HCT116 (cell line): Measurements from ENCODE around the gene KNTC1. TPM values are rescaled to one million over a fixed set of nuclear protein-coding genes. Genes with fewer than 3 reads are reported as not detected.

Experiments
- ATAC-seq: fragments of 200-7000 bp; cut with Tn5 transposase; 2 replicates; pipeline ENCODE4 v1.9.1; 2020; ENCODE audit warnings: mild to moderate bottlenecking, moderate library complexity
- BruUV-seq: library from RNA; stranded (reverse); fragments of 400-500 nt; replicated peaks from 2 replicates; lab custom pipeline; 2021; lab: Mats Ljungman, UMichigan
- CTCF ChIA-PET: fragments of 300-600 bp; sonication (Branson Sonifier 250); formaldehyde crosslinking; loops from one replicate; lab custom pipeline; 2021; ENCODE audit warnings: antibody characterized with exemption; lab: Charles Lee
- POLR2A ChIA-PET: fragments of 300-600, 350-600 bp; sonication (Branson Sonifier 250); formaldehyde crosslinking; loops from one replicate; lab custom pipeline; 2021; ENCODE audit warnings: antibody characterized with exemption; lab: Charles Lee
- RAD21 ChIA-PET, 2 experiments: fragments of 300-600 bp; sonication (Branson Sonifier 250); formaldehyde crosslinking; loops; one replicate each; lab custom pipeline; 2023; ENCODE audit warnings: low total read pairs in 2 of 2; ENCODE audit not compliant: uncharacterized antibody in 2 of 2, unreplicated experiment in 2 of 2, low non-redundant PET in 1 of 2; lab: Charles Lee
- DNase-seq: peaks from one replicate; pipeline ENCODE4 v3.0.0-alpha.2; 2010; ENCODE audit warnings: low read depth, low spot score
- H2AFZ ChIP-seq: fragments of 200-600 bp; shearing (Covaris generic), sonication (generic); 2 replicates; pipeline ENCODE4 v1.6.1; 2017; ENCODE audit warnings: low read depth, mixed run types, mixed read lengths, antibody characterized with exemption, low read length; ENCODE audit not compliant: poor library complexity, severe bottlenecking
- H3K27ac ChIP-seq: 2 replicates; pipeline ENCODE4 v1.5.1; 2012; ENCODE audit warnings: low read depth, low read length
- H3K27me3 ChIP-seq: fragments of 200-600 bp; sonication (generic); 2 replicates; pipeline ENCODE4 v1.6.1; 2016; ENCODE audit warnings: mixed run types, low read length, mixed read lengths; ENCODE audit not compliant: insufficient read depth
- H3K36me3 ChIP-seq, 2 experiments: fragments of 200-500 bp in 1 of 2; fragments of 200-600 bp in 1 of 2; sonication (Bioruptor generic) in 1 of 2; sonication (generic) in 1 of 2; 2 replicates each; pipeline versions ENCODE4 v1.5.1 to v1.6.1; 2014 to 2016; ENCODE audit warnings: low read length in 2 of 2, inconsistent platforms in 1 of 2, mixed read lengths in 1 of 2, mixed run types in 1 of 2; ENCODE audit not compliant: insufficient read depth in 2 of 2, control insufficient read depth in 1 of 2
- H3K4me1 ChIP-seq, 2 experiments: fragments of 200-600 bp in 1 of 2; sonication (generic) in 1 of 2; 2 replicates each; pipeline versions ENCODE4 v1.5.1 to v1.6.1; 2012 to 2017; ENCODE audit warnings: low read length in 2 of 2, inconsistent platforms in 1 of 2, mild to moderate bottlenecking in 1 of 2, mixed read lengths in 1 of 2, mixed run types in 1 of 2, moderate library complexity in 1 of 2; ENCODE audit not compliant: insufficient read depth in 2 of 2, control insufficient read depth in 1 of 2
- H3K4me2 ChIP-seq: fragments of 200-600 bp; sonication (generic); 2 replicates; pipeline ENCODE4 v1.6.1; 2017; ENCODE audit warnings: mixed run types, low read length, mixed read lengths
- H3K4me3 ChIP-seq, 2 experiments: fragments of 200-600 bp in 1 of 2; sonication (generic) in 1 of 2; replicated peaks in 1 of 2; 2 replicates each; pipeline ENCODE4 v1.5.1; 2011 to 2016; ENCODE audit warnings: low read length in 2 of 2, control low read depth in 1 of 2, low read depth in 1 of 2, mild to moderate bottlenecking in 1 of 2, mixed read lengths in 1 of 2, mixed run types in 1 of 2
- H3K79me2 ChIP-seq: fragments of 200-600 bp; sonication (generic); 2 replicates; pipeline ENCODE4 v1.6.1; 2017; ENCODE audit warnings: mild to moderate bottlenecking, mixed run types, low read length, moderate library complexity, mixed read lengths; ENCODE audit not compliant: insufficient read depth
- H3K9ac ChIP-seq: fragments of 200-600 bp; sonication (generic); 2 replicates; pipeline ENCODE4 v1.6.1; 2016; ENCODE audit warnings: low read length, mixed read lengths
- H3K9me2 ChIP-seq: fragments of 200-600 bp; sonication (generic), shearing (Covaris generic); 2 replicates; pipeline ENCODE4 v1.6.1; 2017; ENCODE audit warnings: mixed run types, mild to moderate bottlenecking, moderate library complexity; ENCODE audit not compliant: insufficient read depth
- H3K9me3 ChIP-seq, 2 experiments: fragments of 200-500 bp in 1 of 2; fragments of 200-600 bp in 1 of 2; sonication (Bioruptor generic) in 1 of 2; sonication (generic) in 1 of 2; 2 replicates each; pipeline ENCODE4 v1.6.1; 2014 to 2017; ENCODE audit warnings: low read length in 2 of 2, mixed read lengths in 2 of 2, inconsistent platforms in 1 of 2, low read depth in 1 of 2, mild to moderate bottlenecking in 1 of 2, mixed run types in 1 of 2, moderate library complexity in 1 of 2; ENCODE audit not compliant: control insufficient read depth in 1 of 2, insufficient read depth in 1 of 2
- H4K20me1 ChIP-seq: fragments of 200-600 bp; sonication (generic), shearing (Covaris generic); 2 replicates; pipeline ENCODE4 v1.6.1; 2017; ENCODE audit warnings: mixed run types, mild to moderate bottlenecking, moderate library complexity; ENCODE audit not compliant: insufficient read depth
- ATF3 ChIP-seq: IDR thresholded peaks from 2 replicates; pipeline ENCODE4 v1.6.1; 2012
- CBX3 ChIP-seq: IDR thresholded peaks from 2 replicates; pipeline ENCODE4 v1.6.1; 2012; ENCODE audit warnings: low read depth
- CEBPB ChIP-seq: IDR thresholded peaks from 2 replicates; pipeline ENCODE4 v1.6.1; 2012; ENCODE audit warnings: low read depth
- EGR1 ChIP-seq: IDR thresholded peaks from 2 replicates; pipeline ENCODE4 v1.6.1; 2012; ENCODE audit warnings: low read depth
- EZH2 ChIP-seq: fragments of 200-600 bp; sonication (generic); IDR thresholded peaks from 2 replicates; pipeline ENCODE4 v1.6.1; 2017; ENCODE audit warnings: antibody characterized with exemption, mixed run types
- FOSL1 ChIP-seq: IDR thresholded peaks from 2 replicates; pipeline ENCODE4 v1.6.1; 2012; ENCODE audit warnings: low read depth
- JUND ChIP-seq: IDR thresholded peaks from 2 replicates; pipeline ENCODE4 v1.6.1; 2012
- POLR2A ChIP-seq: IDR thresholded peaks from 2 replicates; pipeline ENCODE4 v1.7.0; 2011; ENCODE audit warnings: borderline replicate concordance; ENCODE audit not compliant: insufficient read depth, insufficient read length; ENCODE audit errors: extremely low read depth
- POLR2AphosphoS5 ChIP-seq: IDR thresholded peaks from 2 replicates; pipeline ENCODE4 v1.6.1; 2011; ENCODE audit warnings: mild to moderate bottlenecking, low read depth, low read length, moderate library complexity
- RAD21 ChIP-seq: IDR thresholded peaks from 2 replicates; pipeline ENCODE4 v1.6.1; 2012; ENCODE audit warnings: low read depth, mild to moderate bottlenecking
- REST ChIP-seq: IDR thresholded peaks from 2 replicates; pipeline ENCODE4 v1.6.1; 2012; ENCODE audit warnings: low read depth
- SIN3A ChIP-seq: IDR thresholded peaks from 2 replicates; pipeline ENCODE4 v1.6.1; 2012; ENCODE audit warnings: low read depth
- SP1 ChIP-seq: IDR thresholded peaks from 2 replicates; pipeline ENCODE4 v1.6.1; 2012; ENCODE audit warnings: low read depth
- YY1 ChIP-seq: IDR thresholded peaks from 2 replicates; pipeline ENCODE4 v1.6.1; 2011; ENCODE audit warnings: low read length, low read depth, moderate library complexity, mild to moderate bottlenecking; ENCODE audit not compliant: insufficient replicate concordance; ENCODE audit errors: extremely low read depth
- ZBTB33 ChIP-seq: IDR thresholded peaks from 2 replicates; pipeline ENCODE4 v1.6.1; 2011; ENCODE audit warnings: mild to moderate bottlenecking, low read length, moderate library complexity; ENCODE audit not compliant: insufficient replicate concordance; ENCODE audit errors: extremely low read depth
- ZFX ChIP-seq: fragments of 450-650 bp; IDR thresholded peaks from 2 replicates; pipeline ENCODE4 v1.6.1; 2017
- ZNF274 ChIP-seq: fragments of 200-500 bp; sonication (Bioruptor generic); IDR thresholded peaks from 2 replicates; pipeline ENCODE4 v1.6.1; 2014; ENCODE audit warnings: mild to moderate bottlenecking, low read depth, low read length, inconsistent platforms
- intact Hi-C: fragments of 100-400 bp; cut with micrococcal nuclease; formaldehyde crosslinking; loops from 2 replicates; pipeline ENCODE4 v1.10.0; 2022
- total RNA-seq: library from RNA; stranded (reverse); gene quantifications from one replicate; pipeline ENCODE4 v1.2.1, GENCODE V29; 2021; ENCODE audit not compliant: unreplicated experiment

KNTC1 gene
- total RNA-seq, 1 experiment from 2014 or later, result 70.2 TPM

- TF ChIP-seq ZBTB33 (no peak), EZH2 (no peak), POLR2AphosphoS5 (no peak)
Observed at GRCh38 chr12:122668268-122668667, 141.2 kb downstream of the KNTC1 start (continued).

- H3K36me3 ChIP-seq, result no peaks in the 10 kb centered on the region
- H3K4me2 ChIP-seq, result no peak overlapping the region
- H3K27me3 ChIP-seq, result no peaks in the 10 kb centered on the region
- intact Hi-C loops, result no loop called here
- RAD21 ChIA-PET, result no interaction called here
- H3K27ac ChIP-seq, result no peak overlapping the region
- DNase-seq (no peak), ATAC-seq (no peak)
- H2AFZ ChIP-seq, result no peak overlapping the region
- H3K9me3 ChIP-seq, result no peaks in the 10 kb centered on the region
- POLR2A ChIA-PET, result no interaction called here
- CTCF ChIA-PET, result no interaction called here
- H4K20me1 ChIP-seq, result no peaks in the 10 kb centered on the region
- no peaks in the 10 kb centered on the region for H3K4me1 ChIP-seq
- BruUV-seq, result no TSS peak
- H3K79me2 ChIP-seq, result no peaks in the 10 kb centered on the region
- H3K4me3 ChIP-seq, result no peak overlapping the region
- H3K9ac ChIP-seq, result no peak overlapping the region
- H3K9me2 ChIP-seq, result no peaks in the 10 kb centered on the region
- no peak for TF ChIP-seq FOSL1
- no peak for TF ChIP-seq JUND
- no peak for TF ChIP-seq CEBPB
- no peak for TF ChIP-seq ZFX
- TF ChIP-seq CBX3, result no peak
- TF ChIP-seq ZBTB33, result no peak
- TF ChIP-seq YY1, result no peak
- TF ChIP-seq SP1, result no peak
- no peak for TF ChIP-seq RAD21
- no peak for TF ChIP-seq EGR1
- TF ChIP-seq REST, result no peak
- no peak for TF ChIP-seq ATF3
- TF ChIP-seq POLR2AphosphoS5, result no peak
- no peak for TF ChIP-seq SIN3A
- TF ChIP-seq EZH2, result no peak
- no peak for TF ChIP-seq ZNF274
- no peak for TF ChIP-seq POLR2A
Observed at GRCh38 chr12:122669397-122670070, 142.5 kb downstream of the KNTC1 start.
